ENCODE measurements around the gene AK9. TPM values are rescaled to one million over a fixed set of nuclear protein-coding genes. Genes with fewer than 3 reads are reported as not detected.

The AK9 gene
- total and polyA plus RNA-seq, 2 of the 8 experiments (the other 6 are each of a cell fraction or from before 2014, with no cell fraction given) = 1.8 to 2.2 TPM

DNA sequence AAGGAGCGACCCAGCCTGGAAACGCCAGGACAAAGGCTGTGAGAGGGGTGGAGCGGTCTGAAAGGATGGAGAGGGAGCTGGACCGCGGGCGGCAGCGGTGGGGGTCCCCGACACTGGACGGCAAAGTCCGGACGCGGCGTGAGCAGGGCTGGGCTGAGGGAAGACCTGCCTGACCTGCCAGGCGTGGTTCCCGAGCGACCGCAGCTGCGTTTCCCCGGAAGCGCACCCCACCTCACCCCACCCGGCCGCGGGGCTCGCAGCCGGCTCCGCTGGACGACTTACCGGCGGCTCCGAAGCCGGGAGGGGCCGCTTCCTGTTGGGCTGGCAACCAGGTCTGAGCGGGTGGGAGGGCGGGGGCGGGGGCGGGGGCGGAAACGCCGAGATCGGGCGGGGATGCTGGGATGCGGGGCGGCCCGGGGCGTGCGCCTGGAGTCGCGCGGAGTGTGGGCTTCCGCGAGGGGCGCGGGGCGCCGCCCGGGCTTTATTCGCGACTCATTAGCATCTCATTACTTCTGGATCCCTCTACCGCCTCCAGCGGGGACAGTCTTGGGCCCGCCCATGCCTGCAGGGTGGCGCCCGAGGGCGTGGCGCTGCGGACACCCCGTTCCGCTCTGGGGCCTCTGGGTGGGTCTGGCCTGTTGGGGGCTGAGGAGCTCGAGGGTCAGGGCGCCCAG lies 235.4 kb downstream of the AK9 start, which contains the start of gene MICAL1 (continued):
- TF ChIP-seq POLR2A (IDR thresholded peaks at IDR 0.05; ENCODE audit: control extremely low read depth in 1 of 2, low read depth in 2 of 2, low read length in 2 of 2) = peak in 1 of 2 experiments; percentile 51; a peak in 1 of 3 replicates
- TF ChIP-seq RBBP5 (IDR thresholded peaks at IDR 0.05; ENCODE audit: borderline replicate concordance, low read depth, low read length) = peak; percentile 53
- no peak for TF ChIP-seq SAP30 (IDR thresholded peaks at IDR 0.05; ENCODE audit: insufficient read depth, insufficient replicate concordance, low read length)
- TF ChIP-seq ZNF274 (IDR thresholded peaks at IDR 0.05; ENCODE audit: borderline replicate concordance, extremely low read depth, low read length) = no peak
- TF ChIP-seq PHF8 (conservative IDR thresholded peaks at IDR 0.05; ENCODE audit: low read depth, low read length) = peak; percentile 34; the same call in 1 of the 2 replicates
- no peak for TF ChIP-seq KDM5A (IDR thresholded peaks at IDR 0.05; ENCODE audit: low read length)
- TF ChIP-seq KDM4A (IDR thresholded peaks at IDR 0.05; ENCODE audit: low read depth, low read length, severe bottlenecking) = peak; percentile 93
- TF ChIP-seq BRCA1 (IDR thresholded peaks at IDR 0.05; ENCODE audit: low read depth, low read length) = no peak
- TF ChIP-seq POLR2AphosphoS5 (IDR thresholded peaks at IDR 0.05; ENCODE audit: low read depth, low read length) = 0 out of 2 replicates have a peak, but pooled peaks have one; percentile 21
